Measurements from ENCODE around the gene PPP1CC. TPM values are rescaled to one million over a fixed set of nuclear protein-coding genes. Genes with fewer than 3 reads are reported as not detected.

PPP1CC gene
- polyA plus RNA-seq, 1 donor from 2014 or later = 188 TPM

DNA sequence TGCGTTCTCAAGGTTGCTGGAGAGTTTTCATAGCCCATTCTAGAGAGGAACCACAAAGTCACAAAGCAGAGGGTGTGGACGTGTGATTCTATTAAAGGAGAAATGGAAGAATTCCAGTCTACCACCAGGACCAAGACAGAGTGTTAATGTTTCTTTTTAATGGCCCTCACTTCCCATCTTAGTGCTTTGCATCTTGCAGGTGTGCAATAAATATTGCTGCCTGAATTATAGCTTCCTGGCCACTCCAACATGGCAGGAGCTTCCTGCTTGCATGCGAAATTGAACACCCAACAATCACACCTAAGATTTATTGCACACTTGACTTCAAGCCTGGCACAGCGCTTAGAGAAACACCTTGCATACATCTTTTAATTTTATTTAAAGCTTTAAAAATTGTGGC lies 22.4 kb upstream of the PPP1CC start:
- Histone ChIP-seq H3K9me3 (ENCODE audit: low read length) (no peaks in the 10 kb centered on the region), H3K79me2 (replicated peaks; ENCODE audit: insufficient read depth, low read length) (no peaks in the 10 kb centered on the region), H3K9ac (ENCODE audit: low read length) (no peak overlapping the region), H4K20me1 (ENCODE audit: insufficient read depth) (no peaks in the 10 kb centered on the region), H3K27ac (ENCODE audit: low read length) (no peak overlapping the region), H3K9me2 (ENCODE audit: insufficient read depth, low read length) (no peaks in the 10 kb centered on the region), H2AFZ (ENCODE audit: low read depth, low read length) (no peak overlapping the region), H3K4me2 (ENCODE audit: low read length) (no peak overlapping the region), H3K27me3 (ENCODE audit: insufficient read depth, low read depth, low read length) (no peaks in the 10 kb centered on the region), H3K36me3 (ENCODE audit: insufficient read depth, low read length) (no peaks in the 10 kb centered on the region), H3K4me3 (ENCODE audit: low read length) (no peak overlapping the region), H3F3A (ENCODE audit: insufficient read depth, low read length, poor library complexity, severe bottlenecking) (no peaks in the 10 kb centered on the region)
- TF ChIP-seq MXI1 (conservative IDR thresholded peaks at IDR 0.05; ENCODE audit: poor library complexity, severe bottlenecking) (no peak), TAF1 (IDR thresholded peaks at IDR 0.05; ENCODE audit: low read depth) (no peak), EZH2 (IDR thresholded peaks at IDR 0.05; ENCODE audit: borderline replicate concordance, insufficient read depth, low read length, poor library complexity, severe bottlenecking) (no peak), RAD21 (conservative IDR thresholded peaks at IDR 0.05) (no peak), POLR2AphosphoS5 (IDR thresholded peaks at IDR 0.05) (no peak), SMC3 (conservative IDR thresholded peaks at IDR 0.05; ENCODE audit: poor library complexity) (no peak), CTCF (IDR thresholded peaks at IDR 0.05; ENCODE audit: poor library complexity, severe bottlenecking) (no peak)
- TF ChIP-seq, protein P1, sequence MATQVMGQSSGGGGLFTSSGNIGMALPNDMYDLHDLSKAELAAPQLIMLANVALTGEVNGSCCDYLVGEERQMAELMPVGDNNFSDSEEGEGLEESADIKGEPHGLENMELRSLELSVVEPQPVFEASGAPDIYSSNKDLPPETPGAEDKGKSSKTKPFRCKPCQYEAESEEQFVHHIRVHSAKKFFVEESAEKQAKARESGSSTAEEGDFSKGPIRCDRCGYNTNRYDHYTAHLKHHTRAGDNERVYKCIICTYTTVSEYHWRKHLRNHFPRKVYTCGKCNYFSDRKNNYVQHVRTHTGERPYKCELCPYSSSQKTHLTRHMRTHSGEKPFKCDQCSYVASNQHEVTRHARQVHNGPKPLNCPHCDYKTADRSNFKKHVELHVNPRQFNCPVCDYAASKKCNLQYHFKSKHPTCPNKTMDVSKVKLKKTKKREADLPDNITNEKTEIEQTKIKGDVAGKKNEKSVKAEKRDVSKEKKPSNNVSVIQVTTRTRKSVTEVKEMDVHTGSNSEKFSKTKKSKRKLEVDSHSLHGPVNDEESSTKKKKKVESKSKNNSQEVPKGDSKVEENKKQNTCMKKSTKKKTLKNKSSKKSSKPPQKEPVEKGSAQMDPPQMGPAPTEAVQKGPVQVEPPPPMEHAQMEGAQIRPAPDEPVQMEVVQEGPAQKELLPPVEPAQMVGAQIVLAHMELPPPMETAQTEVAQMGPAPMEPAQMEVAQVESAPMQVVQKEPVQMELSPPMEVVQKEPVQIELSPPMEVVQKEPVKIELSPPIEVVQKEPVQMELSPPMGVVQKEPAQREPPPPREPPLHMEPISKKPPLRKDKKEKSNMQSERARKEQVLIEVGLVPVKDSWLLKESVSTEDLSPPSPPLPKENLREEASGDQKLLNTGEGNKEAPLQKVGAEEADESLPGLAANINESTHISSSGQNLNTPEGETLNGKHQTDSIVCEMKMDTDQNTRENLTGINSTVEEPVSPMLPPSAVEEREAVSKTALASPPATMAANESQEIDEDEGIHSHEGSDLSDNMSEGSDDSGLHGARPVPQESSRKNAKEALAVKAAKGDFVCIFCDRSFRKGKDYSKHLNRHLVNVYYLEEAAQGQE (IDR thresholded peaks at IDR 0.05; ENCODE audit: borderline replicate concordance) = no peak

DNA sequence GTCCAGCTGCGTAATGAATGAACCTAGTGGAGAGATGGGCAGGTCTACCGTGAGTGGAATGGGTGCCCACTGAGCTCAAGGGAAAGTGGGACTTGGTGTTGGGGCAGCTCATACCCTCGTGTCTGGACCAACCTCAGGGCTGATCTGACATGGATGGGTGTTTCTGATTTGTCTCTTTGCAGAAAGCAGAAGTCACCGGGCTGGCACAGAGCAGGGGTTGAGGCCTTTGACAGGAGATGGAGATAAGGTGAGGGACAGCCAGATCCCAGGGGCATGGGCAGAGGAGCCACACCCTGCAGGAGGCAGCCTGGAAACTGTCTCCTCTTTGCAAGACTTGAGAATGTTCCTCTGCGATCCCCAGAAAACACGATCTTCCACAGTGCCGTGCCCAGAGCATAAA lies 20.9 kb upstream of the PPP1CC start:
- Histone ChIP-seq H3K4me3 (ENCODE audit: low read length) (no peak overlapping the region), H3K9me3 (ENCODE audit: low read length) (no peaks in the 10 kb centered on the region), H3K9me2 (ENCODE audit: insufficient read depth, low read length) (no peaks in the 10 kb centered on the region), H3K9ac (ENCODE audit: low read length) (no peak overlapping the region), H3K79me2 (replicated peaks; ENCODE audit: insufficient read depth, low read length) (no peaks in the 10 kb centered on the region), H4K20me1 (ENCODE audit: insufficient read depth) (no peaks in the 10 kb centered on the region), H3K36me3 (ENCODE audit: insufficient read depth, low read length) (no peaks in the 10 kb centered on the region), H3K4me2 (ENCODE audit: low read length) (no peak overlapping the region), H2AFZ (ENCODE audit: low read depth, low read length) (no peak overlapping the region), H3K27me3 (ENCODE audit: insufficient read depth, low read depth, low read length) (no peaks in the 10 kb centered on the region), H3F3A (ENCODE audit: insufficient read depth, low read length, poor library complexity, severe bottlenecking) (no peaks in the 10 kb centered on the region), H3K27ac (ENCODE audit: low read length) (no peak overlapping the region)
- TF ChIP-seq MXI1 (conservative IDR thresholded peaks at IDR 0.05; ENCODE audit: poor library complexity, severe bottlenecking) = no peak
- no peak for TF ChIP-seq EP300 (conservative IDR thresholded peaks at IDR 0.05; ENCODE audit: poor library complexity, severe bottlenecking)
- TF ChIP-seq SMC3 (conservative IDR thresholded peaks at IDR 0.05; ENCODE audit: poor library complexity) = no peak
- TF ChIP-seq RAD21 (conservative IDR thresholded peaks at IDR 0.05) = no peak
- no peak for TF ChIP-seq TAF1 (IDR thresholded peaks at IDR 0.05; ENCODE audit: low read depth)
- TF ChIP-seq, protein P1 (IDR thresholded peaks at IDR 0.05; ENCODE audit: borderline replicate concordance) = no peak
- TF ChIP-seq EZH2 (IDR thresholded peaks at IDR 0.05; ENCODE audit: borderline replicate concordance, insufficient read depth, low read length, poor library complexity, severe bottlenecking) = no peak

Measured in neural cell (in vitro differentiated cells).